Measurements from ENCODE around the gene RALGAPB.
"Not testable (repeated sequence)": the region's sequence is repeated elsewhere in the genome, so short reads cannot be mapped to it uniquely, and the experiment has no call there.

RALGAPB gene

DNA sequence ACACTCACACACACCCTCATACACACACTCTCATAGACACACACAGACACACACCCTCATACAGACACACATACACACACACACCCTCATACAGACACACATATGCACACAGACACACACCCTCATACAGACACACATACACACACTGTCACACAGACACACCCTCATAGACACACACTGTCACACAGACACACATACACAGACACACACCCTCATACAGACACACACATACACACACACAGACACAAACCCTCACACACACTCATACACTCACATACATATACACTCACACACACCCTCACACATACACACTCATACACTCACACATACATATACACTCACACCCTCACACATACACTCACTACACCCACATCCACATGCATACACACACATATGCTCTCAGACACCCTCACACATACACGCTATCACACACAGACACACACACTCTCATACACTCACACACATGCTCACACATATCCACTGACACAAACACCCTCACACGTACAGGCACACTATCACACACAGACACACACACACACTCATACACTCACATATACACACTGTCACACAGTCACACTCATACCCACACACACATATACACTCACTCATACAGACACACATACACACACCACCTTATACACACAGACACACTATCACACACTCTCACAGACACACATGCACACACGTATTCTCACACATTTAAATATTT, 117.5 kb downstream of the RALGAPB start:
- FAIRE-seq: no peak

- no peak for FAIRE-seq
These were observed 118.2 kb downstream of the RALGAPB start for GRCh38 chr20:38590676-38591473.

GRCh38 chr20:38591474-38592410, 119.1 kb downstream of the RALGAPB start:
- no peak for FAIRE-seq

GRCh38 chr20:38592411-38592790, 119.8 kb downstream of the RALGAPB start:
- not testable (repeated sequence) for FAIRE-seq

GRCh38 chr20:38594281-38594680, 121.6 kb downstream of the RALGAPB start:
- not testable (repeated sequence) for FAIRE-seq

DNA sequence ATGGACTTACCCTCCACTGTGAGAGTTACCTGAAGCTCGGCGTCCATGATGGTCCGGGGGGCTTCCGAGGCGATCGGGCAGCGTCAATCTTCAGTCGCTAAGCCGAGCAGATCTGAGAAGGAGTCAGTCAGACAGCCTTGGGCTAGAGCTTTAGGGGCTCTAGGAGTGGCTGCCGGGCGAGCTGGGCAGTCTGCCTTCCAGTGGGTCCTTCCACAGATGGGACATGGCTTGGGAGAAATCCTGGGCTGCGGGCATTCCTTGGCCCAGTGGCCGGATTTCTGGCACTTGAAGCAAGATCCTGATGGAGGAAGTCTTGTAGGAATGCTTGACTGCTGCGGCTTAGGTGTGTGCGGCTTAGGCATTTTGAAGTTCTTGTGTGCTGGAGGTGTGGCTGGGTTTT, 123.2 kb downstream of the RALGAPB start:
- FAIRE-seq: not testable (repeated sequence)

- no peak for FAIRE-seq
These were observed 126.8 kb downstream of the RALGAPB start for GRCh38 chr20:38599410-38599882.

DNA sequence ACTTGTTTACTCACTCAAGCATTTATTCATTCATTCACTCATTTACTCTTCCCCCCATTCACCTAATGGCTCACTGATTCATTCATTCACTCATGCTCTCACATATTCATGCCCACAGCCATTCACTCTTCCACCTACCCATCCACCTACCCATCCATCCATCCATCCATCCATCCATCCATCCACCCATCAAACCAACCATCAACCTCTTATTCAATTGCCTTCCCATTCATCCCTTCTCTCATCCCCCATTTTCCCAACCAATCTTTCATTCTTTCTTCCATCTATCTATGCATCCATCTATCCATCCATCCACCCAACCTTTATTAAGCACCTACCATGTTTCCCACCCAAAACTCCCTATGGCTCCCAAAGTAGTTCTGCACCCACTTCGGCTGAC, 127.4 kb downstream of the RALGAPB start:
- FAIRE-seq: no peak

DNA sequence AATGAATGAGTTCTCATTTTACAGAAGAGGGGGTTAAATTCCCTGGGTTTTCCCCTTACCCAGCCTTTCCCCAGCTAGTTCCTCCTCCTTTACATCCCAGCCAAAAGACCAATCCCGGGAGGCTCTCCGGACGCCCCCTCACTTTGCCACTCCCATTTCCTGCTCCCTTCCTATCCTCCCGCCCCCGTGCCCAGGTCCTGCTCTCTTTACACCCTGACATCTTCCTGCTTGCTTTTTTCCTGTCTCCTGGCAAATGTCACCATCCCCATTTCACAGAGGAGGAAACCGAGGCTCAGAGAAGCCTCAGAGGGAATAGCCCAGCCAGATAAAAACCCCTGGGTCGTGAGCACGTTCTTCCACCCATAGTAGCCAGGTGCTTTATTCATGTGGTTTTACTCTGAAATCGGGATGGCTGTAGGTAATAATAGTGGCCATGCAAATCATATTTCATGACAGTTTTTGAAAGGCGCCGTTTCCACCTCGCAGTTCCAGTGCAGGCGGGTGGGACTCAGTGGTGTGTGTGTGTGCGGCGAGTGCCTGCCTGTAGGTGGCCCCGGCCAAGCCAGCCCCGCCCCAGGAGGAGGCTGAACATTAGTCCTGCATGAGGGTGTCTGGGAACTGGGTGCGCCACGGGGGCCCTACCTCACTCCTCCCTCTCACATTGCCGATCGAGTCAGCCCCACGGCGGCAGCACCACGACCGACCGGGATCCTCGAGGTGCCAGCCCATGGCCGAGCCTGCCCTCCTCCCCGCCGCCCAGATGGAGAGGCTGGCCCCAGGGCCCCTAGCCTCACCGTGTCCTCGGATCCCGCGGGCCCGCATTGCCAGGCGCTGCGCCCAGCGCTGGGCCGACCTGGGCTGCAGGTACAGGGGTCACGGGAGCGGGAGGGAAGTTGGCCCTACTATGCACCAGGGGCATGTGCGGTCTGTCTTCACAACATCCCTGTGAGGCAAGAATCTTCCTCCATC, 128.9 kb downstream of the RALGAPB start, which contains the start of gene ARHGAP40:
Gene ARHGAP40, plus strand, starts transcription at position 594 of the 969 bp plus-strand sequence.
- FAIRE-seq: no peak

GRCh38 chr20:38602185-38602581, 129.5 kb downstream of the RALGAPB start:
- FAIRE-seq: no peak

DNA sequence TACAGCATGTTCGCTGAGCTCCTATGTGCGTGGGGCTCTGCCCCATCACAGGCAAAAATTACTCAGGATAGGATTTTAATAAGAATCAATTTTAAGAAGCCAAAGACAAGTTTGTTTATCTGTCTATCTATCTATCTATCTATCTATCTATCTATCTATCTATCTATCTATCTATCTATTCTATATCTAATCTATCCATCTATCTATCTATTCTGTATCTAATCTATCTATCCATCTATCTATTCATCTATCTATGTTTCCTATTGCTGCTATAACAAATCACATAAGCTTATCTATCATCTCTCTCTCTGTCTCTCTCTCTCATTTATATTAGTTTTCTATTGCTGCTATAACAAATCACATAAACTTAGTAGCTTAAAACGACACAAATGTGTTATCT, 130.6 kb downstream of the RALGAPB start:
- FAIRE-seq: no peak

- no peak for FAIRE-seq
These were observed 132.2 kb downstream of the RALGAPB start for GRCh38 chr20:38604873-38605303.

DNA sequence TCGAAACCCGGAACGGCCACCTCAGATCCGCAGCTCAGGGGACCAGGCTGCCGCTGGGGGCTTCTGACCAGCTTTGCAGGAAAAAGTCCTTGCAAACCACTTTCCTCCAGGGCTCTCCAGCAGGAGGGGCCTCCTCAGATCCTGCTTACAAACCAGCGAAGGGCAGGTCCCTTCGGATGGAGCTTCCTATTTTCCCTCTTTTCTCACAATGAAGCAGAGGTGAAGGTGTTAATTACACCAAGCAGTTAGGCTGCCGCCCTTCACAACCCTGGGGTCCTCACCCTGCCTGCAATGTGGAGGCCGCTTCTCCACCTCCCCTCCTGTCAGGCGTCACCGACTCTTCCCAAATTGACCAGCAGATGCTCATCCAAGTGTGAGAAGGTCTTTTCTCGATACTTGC, 134.7 kb downstream of the RALGAPB start:
- no peak for FAIRE-seq

- no peak for FAIRE-seq
These were observed 135.5 kb downstream of the RALGAPB start for GRCh38 chr20:38608188-38608587.

DNA sequence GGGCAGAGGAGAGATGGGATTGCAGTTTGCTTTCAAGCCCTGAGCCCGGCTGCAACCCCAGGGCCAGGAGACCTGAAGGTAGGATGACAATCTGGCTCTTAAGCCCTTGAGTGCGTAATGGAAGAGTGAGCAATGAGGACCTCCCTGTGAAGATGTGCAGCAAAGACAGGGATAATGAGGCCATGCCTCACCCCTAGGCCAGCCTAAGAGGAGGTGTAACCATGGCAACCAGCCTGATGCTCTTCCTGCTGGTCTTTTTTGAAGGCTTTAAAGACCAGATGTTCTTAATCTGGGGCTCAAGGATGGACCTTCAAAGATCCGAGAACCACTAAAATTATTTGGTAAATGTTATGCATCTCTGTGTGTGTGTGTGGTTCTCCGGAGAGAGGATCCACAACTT, 137.2 kb downstream of the RALGAPB start:
- FAIRE-seq: no peak

GRCh38 chr20:38610521-38610920, 137.9 kb downstream of the RALGAPB start:
- no peak for FAIRE-seq

- FAIRE-seq: no peak
These were observed 140.3 kb downstream of the RALGAPB start for GRCh38 chr20:38612751-38613515.

DNA sequence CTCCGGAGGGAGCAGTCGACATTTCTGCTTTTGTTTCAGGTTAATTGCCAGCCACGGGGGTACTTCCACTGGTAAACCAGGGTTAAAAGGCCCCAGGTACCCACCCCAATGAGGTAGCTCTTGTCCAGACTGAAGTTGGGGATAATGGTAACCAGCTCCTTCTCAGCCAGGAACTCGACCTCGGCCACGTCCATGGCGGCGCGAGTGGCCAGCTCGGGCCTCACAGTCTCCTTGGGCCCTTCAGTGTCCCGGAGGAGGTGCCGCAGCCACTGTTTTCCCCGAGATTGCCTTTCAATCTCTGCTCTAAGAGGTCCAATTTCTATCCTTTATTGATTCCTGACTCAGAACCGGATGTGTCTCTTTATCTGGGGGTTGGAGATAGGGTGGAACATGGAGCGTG, 142.6 kb downstream of the RALGAPB start:
- no peak for FAIRE-seq

DNA sequence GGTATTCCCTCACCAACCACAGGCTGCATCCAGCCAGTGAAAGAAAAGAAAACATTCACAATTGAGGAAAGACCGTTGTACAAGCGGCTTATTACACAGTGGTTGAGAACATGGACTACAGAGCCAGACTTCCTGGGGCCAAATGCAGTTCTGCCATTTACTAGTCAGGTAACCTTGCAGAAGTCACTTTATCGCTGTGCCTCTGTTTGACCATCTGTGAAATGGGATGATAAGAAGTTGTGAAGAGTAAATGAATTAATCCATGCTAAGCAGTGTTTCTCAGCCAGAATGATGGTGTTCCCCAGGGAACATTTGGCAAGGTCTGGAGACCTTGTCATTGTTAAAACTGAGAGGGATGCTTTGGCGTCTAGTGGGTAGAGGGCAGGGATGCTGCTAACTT, 143.8 kb downstream of the RALGAPB start:
- FAIRE-seq: no peak

- FAIRE-seq: no peak
These were observed 144.6 kb downstream of the RALGAPB start for GRCh38 chr20:38617011-38617829.

Data from G401.6 (cell line).